Right hindlimb (tissue), 1 donor: ENCODE measurements around the gene MS4A15.
"Not testable (repeated sequence)": the region's sequence is repeated elsewhere in the genome, so short reads cannot be mapped to it uniquely, and the experiment has no call there.

ENCODE experiments used
- DNase-seq: peaks from one replicate; pipeline ENCODE4 v3.0.0-alpha.2; 2018

MS4A15 gene

DNA sequence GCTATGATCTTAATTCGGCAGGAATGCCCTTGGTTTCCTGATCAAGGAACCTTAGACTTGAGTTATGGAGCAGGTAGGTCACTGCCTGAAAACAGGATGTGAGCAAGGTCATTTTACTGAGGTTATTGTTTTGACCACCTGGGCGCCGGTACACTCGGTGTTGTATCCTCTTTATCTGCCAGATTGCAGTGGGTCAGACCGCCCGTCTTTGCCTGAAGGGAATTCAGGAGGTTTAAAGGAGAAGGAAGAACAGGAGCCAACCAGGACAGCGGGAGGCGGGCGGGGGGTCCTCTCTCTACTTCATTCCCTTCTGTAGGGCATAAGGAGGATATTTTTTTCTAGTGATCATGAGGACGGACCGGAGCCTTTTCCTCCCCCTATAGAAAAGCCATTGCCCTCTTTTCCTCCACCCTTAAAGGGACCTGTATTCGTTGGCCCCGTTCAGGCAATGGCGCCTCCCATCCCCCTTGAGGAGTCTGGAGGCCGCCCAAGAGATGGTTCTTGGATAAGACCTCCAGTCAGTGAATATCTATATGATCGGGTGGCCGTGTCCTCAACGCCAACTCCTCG lies 649 bp downstream of the MS4A15 start:
- DNase-seq, result no peak

DNA sequence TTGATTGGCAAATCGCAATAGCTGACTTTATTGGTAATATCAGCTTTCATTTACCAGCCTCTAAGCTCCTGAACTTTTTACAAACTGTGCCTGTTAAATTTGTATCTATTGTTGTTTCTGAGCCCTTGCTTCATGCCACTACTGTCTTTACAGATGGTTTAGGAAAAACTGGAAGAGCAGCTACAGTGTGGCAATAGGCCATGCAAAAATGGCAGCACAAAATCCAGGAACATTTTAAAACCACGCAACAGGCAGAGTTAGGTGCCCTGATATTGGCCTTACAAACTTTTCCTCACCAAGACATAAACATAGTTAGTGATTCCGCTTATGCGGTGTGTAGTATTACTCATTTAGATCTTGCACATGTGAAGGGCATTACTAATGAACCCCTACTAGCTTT lies 2.0 kb downstream of the MS4A15 start:
- not testable (repeated sequence) for DNase-seq

DNA sequence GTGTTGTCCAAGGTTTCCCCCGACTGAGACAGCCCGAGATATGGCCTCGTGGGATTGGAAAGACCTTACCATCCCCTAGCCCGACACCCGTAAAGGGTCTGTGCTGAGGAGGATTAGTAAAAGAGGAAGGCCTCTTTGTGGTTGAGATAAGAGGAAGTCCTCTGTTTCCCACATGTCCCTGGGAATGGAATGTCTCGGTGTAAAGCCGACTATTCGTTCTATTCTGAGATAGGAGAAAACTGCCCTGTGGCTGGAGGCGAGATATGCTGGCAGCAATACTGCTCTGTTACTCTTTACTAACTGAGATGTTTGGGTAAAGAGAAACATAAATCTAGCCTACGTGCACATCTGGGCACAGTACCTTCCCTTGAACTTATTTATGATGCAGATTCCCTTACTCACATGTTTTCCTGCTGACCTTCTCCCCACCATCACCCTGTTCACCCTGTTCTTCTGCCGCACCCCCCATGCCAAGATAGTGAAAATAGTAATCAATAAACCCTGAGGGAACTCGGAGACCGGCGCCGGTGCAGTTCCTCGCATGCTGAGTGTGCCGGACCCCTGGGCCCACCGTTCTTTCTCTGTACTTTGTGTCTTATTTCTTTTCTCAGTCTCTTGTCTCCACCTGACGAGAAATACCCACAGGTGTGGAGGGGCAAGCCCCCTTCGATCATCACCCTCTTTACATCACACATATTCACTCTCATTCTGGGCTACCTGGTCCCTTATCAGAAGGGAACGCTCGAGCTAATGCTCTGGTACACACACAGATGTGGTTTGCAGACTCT lies 3.0 kb downstream of the MS4A15 start:
- not testable (repeated sequence) for DNase-seq

DNA sequence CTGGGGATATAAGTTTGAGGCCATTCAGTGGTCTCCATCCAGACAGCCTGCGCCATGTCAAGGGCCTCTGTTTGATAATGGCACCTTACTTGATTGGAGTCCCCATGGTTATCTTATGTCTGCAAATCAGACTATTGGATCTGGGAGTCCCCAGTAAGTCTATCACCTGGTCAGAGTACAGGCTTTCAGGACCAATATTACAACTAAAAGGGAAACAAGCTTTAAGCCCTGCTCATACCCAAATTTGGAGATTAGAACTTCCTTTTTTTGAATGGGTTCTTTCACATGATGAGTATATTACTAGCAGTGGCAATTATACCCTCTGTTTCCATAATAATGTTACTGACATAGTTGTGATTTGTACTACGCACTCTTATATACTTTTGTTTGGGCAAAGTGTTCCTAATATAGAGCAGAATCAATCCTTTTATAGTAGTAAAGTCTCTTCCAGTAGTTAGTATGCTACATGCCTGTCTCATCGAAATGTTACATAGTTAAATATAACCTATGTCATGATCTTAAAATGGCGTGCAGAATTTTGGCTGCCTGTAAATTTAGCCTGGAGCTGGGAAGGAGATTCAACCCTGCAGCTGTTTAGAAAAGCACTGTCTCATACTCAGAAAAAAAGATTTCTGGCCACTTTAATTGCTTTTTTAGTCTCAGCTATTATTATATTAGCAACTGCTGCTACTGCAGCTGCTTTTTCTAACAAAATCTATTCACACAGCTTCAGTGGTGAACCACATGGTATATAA lies 4.9 kb downstream of the MS4A15 start:
- peak; percentile 17 for DNase-seq

DNA sequence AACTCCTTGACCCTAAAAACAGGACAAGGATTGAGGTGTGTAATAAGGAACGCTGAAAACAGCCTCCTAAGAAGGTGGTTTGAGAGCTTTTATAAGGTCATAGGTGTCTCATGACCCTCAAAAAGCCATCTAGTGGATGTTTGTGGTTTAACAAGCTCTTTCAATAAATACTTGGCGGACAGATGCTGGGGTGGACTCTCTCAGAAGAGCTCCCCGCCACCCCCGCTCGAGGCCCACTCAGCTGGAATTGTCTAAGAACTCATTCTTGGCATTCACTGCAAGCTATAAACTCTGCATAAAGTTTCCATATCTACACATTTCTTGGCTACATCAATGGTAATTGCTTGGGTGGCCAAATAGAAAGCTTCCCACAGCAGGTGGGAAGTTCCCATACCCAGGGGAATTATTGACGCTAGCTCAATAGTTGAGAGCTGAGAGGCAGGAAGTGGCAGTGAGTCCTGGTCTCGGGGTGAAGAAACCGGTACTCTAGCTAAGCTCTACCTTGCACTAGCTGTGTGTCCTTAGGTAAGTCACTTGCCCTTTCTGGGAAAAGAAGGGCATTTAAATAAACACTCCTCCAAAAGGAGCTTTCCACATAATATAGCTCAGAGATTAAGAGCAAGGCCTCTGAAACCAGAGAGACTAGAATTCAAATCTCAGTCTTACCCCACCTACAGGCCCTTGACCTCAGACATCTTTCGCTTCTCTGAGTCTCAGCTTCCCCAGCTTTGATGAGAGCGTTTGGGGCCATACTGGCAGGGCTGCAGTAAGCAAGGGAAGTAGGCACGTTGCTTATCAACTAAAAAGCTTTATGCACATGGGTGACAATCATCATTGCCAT lies 6.4 kb downstream of the MS4A15 start:
- DNase-seq, result peak; percentile 72

DNA sequence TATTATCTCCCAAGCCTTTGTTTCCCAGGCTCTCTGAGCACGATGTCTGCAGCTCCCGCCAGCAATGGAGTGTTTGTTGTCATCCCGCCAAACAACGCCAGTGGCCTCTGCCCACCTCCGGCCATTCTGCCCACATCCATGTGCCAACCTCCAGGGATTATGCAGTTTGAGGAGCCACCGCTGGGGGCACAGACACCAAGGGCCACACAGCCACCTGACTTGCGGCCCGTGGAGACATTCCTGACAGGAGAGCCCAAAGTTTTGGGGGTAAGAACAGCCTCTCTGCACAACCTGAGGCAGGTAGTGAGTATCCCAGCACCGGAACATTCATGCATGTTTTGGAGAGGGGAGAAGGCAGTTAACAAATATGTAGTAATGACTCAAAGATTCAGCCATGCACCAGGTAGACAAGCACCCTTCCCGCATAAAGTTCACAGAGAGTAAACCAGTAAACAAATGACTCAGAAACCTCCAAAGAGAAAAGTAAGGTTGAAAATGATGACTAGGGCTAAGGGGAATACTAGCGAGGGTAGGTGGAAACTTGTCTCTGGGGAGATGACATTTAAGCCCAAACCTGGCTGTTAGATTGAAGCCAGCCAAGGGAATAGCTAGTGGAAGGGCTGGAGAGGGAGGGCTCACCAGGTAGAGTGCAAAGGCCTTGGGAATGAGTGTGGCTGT lies 7.2 kb downstream of the MS4A15 start:
- peak; percentile 14 for DNase-seq

DNA sequence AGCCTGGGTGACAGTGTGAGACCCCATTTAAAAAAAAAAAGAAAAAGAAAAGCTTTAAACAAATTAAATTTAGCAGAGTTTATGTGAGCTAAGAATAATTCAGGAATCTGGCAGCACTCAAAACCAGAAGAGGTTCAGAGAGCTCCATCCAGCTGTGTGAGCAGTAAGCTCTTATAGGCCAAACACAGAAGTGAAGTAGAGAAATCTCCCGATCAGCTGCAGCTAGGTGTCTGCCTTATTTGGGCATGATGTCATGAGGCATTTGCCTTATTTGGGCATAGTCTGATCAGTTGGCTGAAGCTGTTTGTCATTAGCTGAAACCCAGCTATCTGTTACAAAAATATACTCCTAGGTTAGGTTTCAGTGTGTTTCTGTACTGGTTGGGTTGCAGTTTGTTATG lies 8.2 kb downstream of the MS4A15 start:
- no peak for DNase-seq

DNA sequence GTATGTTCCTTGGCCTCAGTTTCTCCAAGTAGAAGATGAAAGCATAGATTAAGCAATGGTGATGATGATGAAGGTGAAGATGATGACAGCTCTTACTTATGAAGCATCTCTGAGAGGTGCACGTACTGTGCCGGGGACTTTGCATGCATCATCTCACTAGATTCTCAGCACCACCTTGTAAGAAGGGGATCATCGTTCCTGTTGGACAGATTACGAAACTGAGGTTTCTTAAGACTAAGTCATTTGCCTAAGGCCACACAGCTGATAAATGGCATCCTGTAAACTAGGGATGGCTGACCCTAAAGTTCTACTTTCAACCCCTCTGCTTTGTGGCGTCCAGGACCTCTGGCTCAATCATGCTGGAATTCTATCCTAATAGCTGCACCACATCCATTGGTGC lies 8.7 kb downstream of the MS4A15 start:
- DNase-seq, result no peak

DNA sequence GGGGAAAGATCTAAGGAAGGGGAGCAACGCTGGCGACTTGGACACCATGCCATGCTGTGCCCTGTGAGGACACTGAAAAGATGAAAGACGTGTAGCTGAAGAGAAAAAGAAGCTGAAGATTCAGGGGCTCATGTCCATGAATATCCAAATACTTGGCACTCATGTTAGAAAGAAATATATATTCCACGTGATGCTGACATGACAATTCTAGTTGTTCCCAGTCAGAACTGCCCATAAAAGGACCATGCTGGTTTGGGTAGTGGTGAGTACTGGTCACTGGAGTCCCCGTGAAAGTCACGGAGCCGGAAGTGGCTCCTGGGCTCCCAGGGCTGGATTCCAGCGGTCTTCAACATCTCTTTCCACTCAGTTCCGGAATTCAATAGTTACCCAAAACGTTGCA lies 9.9 kb downstream of the MS4A15 start:
- no peak for DNase-seq

DNA sequence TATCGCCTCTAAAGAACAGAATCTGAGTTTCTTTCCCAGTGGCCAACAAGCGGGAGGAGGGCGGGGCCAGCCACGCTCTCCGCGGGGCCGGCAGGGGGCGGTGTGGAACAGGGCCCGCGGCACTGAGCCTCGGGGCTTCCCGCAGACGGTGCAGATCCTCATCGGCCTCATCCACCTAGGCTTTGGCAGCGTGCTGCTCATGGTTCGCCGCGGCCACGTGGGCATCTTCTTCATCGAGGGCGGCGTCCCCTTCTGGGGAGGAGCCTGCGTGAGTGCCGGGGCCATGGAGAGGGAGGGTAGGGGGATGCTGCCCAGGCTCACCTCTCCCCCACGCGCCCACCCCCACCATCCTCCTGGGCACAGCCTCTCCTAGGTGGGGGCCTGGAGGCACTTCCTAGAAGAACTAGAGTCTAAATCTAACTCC lies 10.7 kb downstream of the MS4A15 start:
- DNase-seq, result peak; percentile 25

DNA sequence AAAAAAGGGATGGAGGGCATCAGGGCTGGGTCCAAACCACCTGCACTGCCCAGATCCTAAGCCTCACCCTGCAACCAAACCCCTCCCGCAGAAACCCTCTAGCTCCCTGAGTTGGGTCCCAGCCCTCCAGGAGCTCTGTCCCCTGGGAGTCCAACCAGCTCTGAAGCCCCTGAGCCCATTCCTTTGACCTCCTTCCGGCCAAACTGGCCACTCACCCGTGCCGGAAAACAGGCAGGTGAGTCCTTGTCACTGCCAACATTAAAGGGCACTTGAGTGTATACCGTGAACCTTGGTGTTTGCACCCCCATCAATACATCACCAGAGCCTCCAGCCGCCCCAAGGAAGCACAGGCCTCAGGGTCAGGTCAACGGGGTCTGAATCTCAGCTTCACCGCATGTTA lies 11.5 kb downstream of the MS4A15 start:
- DNase-seq, result no peak

DNA sequence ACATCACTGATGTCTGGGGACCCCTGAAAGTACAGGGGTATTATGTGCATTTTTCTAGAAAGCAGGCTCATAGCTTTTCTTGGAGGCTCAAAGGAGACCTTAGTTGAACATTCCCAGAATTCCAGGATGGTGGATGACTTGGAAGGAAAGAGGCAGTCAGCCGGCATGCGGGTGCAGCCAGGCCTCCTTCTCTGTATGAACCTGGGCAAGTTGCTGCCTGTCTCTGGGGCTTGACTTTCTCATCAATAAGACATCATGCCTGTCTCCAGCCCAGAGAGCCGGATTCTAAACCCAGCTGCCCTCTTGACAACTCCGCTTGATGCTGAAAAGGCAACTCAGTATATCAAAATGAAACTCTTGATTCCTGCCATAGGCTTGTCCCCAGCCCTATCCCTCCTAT lies 12.6 kb downstream of the MS4A15 start:
- DNase-seq, result no peak

DNA sequence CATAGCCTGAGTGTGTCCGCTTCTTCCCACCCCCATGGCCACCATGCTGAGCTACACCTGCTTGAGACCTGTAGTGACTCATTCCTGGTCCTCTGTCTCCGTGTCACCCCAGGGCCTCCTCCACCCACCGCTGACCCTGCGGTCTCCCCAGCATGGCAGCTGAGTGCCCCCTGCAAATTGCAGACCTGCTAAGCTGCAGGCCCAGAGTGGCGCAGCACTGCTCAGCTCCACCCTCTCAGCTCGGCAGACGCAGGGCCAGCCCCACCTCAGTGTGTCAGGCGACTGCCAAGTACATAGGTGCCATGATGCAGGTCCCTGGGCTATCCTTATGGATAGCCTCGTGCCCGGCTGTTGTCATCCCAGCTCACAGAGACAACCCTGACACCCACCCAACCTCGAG lies 13.1 kb downstream of the MS4A15 start:
- DNase-seq, result no peak

DNA sequence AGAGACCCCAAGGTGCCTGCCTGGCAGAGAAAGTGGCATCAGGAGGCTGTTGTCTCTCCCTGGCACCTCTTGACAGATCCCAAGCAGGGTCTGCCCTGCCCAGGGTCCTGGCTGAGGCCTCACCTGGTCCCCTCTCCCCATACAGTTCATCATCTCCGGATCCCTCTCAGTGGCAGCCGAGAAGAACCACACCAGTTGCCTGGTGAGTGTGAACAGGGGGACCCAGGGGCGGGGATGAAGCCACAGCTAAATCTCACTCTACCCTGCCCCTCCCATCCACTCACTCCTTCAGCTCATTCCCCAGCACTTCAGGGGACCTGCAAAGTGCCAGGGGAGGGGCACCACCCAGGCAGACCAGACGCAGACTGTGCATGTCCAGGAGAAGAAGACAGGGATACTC lies 14.5 kb downstream of the MS4A15 start:
- no peak for DNase-seq

DNA sequence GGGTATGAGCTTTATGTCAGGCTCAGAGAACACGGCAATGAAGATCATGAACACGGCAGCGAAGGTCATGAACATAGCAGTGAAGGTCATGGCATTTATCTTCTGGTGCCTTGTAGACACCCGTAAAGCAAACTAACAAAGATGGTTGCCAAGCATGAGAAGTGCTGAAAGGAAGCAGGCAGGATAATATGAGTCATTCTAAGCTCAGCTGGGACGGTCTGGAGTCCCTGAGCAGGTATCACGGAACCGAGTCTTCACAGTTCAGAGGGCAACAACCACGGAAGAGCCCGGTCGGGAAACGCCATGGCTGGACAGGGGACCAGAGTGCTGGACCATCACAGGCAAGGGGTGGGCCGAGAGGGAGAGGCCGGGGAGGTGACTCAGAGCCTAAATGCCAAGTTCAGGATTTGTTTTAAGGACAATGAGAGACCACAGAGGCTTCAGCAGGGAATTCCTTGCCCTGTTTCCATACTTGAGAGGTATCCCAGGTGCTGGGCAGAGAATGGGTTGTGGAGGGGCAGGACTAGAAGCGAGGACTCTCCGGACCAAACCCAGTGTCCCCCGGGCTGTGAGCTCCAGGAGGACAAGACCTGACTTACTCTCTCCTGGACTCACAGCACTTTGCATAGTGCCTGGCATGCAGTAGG lies 15.3 kb downstream of the MS4A15 start:
- DNase-seq, result no peak

DNA sequence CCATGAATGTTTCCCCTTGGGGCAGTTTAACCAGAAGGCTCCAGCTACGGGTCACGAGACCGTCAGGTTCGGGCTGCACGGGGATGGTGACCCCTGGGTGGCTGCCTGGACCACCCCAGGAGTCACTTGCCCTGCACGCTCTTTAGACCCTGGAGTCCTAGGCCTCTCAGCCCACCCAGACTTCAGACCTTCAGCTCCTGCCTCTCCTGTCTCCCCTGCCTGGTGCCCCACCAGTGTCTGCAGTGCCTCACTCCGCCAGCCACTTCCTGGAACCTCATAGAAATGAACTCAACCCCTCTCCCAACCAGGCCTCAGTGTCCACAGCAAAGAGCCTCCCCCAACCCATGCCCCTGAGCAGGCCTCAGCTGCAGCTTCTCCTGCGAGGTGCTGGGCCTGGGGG lies 16.0 kb downstream of the MS4A15 start:
- DNase-seq, result no peak

DNA sequence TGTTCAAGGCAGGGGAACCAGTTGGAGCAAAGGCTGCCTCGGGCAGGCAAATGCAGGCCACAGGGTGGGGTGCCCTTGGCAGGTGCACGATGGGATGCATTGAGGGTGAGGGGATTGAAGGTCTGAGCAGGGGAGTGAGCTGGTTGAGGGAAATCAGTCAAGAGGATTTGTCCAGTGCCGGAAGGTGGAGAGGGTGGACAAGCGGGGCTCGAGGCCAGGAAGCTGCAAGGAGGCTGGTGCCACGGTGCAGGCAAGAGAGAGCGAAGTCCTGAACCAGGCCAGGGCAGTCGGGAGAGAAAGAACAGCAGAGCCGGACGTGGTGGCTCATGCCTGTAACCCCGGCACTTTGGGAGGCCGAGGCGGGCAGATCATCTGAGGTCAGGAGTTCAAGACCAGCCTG lies 18.1 kb downstream of the MS4A15 start:
- no peak for DNase-seq

DNA sequence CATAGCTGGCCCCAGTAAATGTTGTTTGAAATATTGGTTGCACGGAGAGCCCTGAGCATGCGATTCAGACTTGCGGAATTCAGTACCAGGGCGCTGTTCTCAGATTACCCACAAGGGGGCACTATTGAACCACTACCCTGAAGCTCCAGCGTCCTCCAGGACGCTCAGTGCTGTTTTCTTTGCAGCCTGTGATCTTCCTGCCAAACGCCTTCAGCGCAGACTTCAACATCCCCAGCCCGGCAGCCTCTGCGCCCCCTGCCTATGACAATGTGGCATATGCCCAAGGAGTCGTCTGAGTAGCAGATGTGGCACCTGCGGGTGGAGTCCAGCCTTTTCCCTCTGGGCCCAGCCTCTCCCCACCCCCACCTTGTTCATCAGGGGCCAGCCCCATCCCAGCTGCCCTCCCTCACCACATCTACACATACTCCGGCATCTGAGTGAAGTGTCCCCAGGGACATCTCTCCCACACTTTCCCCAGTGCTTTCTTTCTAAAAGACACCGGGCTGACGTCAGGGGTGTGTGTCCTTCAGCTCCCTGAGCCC lies 18.8 kb downstream of the MS4A15 start:
- peak; percentile 90 for DNase-seq

DNA sequence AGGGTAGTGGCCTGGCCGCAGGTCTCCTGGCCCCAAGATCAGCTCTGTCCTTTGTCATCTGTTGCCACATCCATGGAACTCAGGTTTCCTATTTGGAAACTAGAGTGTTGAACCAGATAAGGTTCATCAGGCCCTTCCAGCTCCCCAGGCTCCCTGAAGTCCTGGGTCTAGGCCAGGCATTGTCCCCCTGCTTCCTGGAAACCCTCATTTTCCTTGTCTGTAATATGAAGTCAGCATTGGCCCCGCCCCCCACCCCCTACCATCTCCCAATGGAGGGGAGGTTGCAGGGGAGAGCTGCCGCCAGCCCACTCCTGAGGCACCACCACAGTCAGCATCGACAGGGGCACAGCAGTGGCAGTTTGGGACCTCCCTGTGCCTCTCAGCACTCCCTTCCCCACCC lies 19.5 kb downstream of the MS4A15 start:
- DNase-seq, result no peak

DNA sequence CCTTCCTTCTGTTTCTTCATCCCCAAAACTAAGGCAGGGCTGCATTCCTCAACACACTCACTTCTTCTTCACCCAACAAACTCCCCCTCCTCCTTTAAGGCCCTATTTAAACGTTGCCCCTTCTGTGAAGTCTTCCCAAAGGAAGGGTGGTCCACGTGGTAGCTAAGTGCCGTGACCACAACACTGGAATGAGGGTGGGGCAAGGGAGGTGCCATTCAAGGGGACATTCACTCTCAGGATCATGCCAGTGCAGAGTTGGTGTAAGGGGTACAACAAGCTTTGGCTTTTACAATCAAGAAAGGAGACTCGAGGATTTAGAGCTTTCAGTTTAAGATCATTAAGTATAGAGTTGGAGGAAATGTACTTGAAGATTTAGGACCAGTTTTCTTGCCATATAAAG lies 20.4 kb downstream of the MS4A15 start:
- no peak for DNase-seq

DNA sequence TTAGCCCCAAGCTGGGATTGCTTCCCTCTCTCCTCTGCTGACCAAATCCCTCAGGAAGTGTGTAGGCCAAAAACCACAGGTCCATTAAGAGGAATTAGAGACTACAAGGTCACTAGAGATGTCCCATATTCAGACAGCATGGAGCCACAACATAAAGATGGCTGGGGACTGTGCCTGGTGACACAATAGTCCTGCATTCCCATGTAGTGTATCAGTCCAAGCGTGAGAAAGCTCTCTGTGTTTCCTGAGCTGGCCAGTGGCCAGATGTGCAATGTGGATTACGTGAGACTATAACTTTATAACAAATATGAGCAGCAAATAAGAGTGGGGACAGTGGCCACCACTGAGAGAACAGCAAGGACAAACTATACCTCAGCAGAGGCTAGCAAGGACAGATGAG lies 20.9 kb downstream of the MS4A15 start:
- DNase-seq, result peak; percentile 53

DNA sequence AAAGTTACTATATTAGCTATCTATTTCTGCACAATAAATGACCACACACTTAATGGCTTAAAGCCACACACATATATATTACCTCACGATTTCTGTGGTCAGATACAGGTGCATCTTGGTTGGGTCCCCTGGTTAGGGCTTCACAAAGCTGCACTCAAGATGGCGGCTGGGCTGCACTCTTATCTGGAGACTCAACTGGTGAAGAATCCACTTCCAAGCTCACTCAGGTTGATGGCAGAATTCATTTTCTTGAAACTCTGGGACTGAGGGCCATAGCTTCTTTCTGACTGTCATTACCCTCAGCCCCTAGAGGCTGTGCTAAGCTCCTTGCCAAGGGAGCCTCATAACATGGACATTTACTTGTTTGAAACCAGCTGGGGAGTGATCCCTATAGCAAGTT lies 23.4 kb downstream of the MS4A15 start:
- DNase-seq, result no peak
